ENCODE results near the gene PHLDA3.
"Not testable (repeated sequence)": the region's sequence is repeated elsewhere in the genome, so short reads cannot be mapped to it uniquely, and the experiment has no call there.

The PHLDA3 gene

GRCh38 chr1:201476670-201477344, 7.8 kb upstream of the PHLDA3 start:
- 77 to 81% methylated on average over 6 of the region's 6 CpGs for WGBS, 2 experiments
- Histone ChIP-seq H3K27me3 (ENCODE audit: control insufficient read depth, insufficient read depth, low read length, poor library complexity, severe bottlenecking) (peaks cover 34% of the 10 kb centered on the region), H3K4me3 (ENCODE audit: insufficient read depth, low read depth, low read length) (no peak overlapping the region), H3K36me3 (ENCODE audit: control insufficient read depth, insufficient read depth, low read length) (no peaks in the 10 kb centered on the region), H3K4me1 (ENCODE audit: control insufficient read depth, insufficient read depth, low read length) (peaks cover 22% of the 10 kb centered on the region), H3K9me3 (ENCODE audit: control insufficient read depth, low read length) (no peaks in the 10 kb centered on the region), H3K27ac (ENCODE audit: insufficient read depth, low read depth, low read length, poor library complexity, severe bottlenecking) (no peak overlapping the region)

DNA sequence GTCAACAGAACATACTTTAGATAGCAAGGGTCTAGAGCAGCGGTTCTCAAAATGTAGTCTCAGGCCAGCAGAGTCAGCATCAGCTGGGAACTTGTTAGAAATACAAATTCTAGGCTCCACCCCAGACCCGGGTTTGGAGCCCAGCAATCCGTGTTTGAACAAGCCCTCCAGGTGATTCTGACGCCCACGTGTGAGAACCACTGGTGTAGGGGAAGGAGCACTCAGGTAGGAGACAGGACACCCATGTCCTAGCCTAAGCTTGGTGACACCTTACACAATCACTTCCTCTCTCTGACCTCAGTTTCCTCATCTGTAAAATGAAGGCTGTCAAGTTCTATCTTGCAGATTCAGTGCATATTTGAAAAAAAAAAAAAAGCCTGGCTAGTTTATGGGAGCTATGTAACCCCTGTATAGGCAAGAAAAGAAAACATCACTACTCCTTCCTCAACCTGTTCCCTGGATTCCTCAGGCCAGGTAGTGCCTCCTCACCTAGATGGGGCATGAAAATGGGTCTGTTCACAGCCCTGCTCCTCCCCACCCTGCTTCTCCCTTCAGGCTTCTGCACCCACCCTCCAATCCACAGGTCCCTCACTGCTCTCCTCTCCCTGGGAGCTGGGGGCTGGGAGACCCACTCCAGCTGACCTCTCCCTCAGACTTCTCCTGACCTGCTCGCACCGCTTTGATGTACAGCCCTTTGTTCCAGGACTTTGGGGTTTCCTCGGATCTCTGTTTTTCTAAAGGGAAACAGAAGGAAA, 7.1 kb upstream of the PHLDA3 start:
- H3K27ac ChIP-seq (ENCODE audit: insufficient read depth, low read depth, low read length, poor library complexity, severe bottlenecking) = no peak overlapping the region
- no peak overlapping the region for H3K4me3 ChIP-seq (ENCODE audit: insufficient read depth, low read depth, low read length)
- 79 to 88% methylated on average over 8 of the region's 8 CpGs for WGBS, 2 experiments
- no peaks in the 10 kb centered on the region for H3K9me3 ChIP-seq (ENCODE audit: control insufficient read depth, low read length)
- peaks cover 21% of the 10 kb centered on the region for H3K4me1 ChIP-seq (ENCODE audit: control insufficient read depth, insufficient read depth, low read length)
- no peaks in the 10 kb centered on the region for H3K36me3 ChIP-seq (ENCODE audit: control insufficient read depth, insufficient read depth, low read length)
- peaks cover 34% of the 10 kb centered on the region for H3K27me3 ChIP-seq (ENCODE audit: control insufficient read depth, insufficient read depth, low read length, poor library complexity, severe bottlenecking)

DNA sequence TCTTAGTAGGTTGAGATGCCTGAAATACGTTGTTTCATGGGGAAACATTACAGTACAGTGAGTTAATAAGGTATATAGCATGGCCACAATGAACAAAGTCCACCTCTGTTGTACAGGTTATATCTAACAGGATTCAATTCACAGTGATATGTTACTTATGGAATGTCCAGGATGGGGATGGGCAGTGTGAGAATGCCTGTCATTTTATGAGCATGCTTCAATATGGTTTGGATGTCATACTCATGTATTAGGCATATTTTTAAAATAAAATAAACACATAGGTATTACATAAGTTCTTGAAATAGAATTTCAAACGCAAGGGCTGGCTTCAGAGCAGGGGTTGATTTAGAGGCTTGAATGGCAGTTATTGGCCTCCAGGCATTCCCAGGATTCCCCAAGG, 6.1 kb upstream of the PHLDA3 start:
- H3K36me3 ChIP-seq (ENCODE audit: control insufficient read depth, insufficient read depth, low read length) = no peaks in the 10 kb centered on the region
- WGBS, 2 experiments = 85 to 100% methylated on average over 2 of the region's 2 CpGs
- H3K9me3 ChIP-seq (ENCODE audit: control insufficient read depth, low read length) = no peaks in the 10 kb centered on the region
- peaks cover 15% of the 10 kb centered on the region for H3K4me1 ChIP-seq (ENCODE audit: control insufficient read depth, insufficient read depth, low read length)
- H3K4me3 ChIP-seq (ENCODE audit: insufficient read depth, low read depth, low read length) = no peak overlapping the region
- no peak overlapping the region for H3K27ac ChIP-seq (ENCODE audit: insufficient read depth, low read depth, low read length, poor library complexity, severe bottlenecking)
- H3K27me3 ChIP-seq (ENCODE audit: control insufficient read depth, insufficient read depth, low read length, poor library complexity, severe bottlenecking) = peaks cover 34% of the 10 kb centered on the region

DNA sequence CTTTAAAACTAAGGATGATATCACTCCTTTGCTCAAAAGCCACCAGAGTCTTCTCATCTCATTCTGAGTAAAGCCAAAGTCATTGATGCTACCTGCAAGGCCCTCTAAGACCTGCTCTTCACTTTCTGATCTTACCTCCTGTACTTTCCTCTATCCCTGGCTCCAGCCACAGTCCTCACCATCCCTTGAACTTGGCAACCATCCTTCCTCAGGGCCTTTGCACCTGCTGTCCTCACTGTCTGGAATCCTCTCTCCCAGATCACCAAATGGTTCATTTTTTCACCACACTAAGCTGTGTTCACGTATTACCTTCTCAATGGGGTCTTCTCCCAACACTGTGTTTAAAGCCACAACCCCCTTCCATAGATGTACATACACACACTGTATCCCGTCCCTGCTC, 4.3 kb upstream of the PHLDA3 start:
- no peak overlapping the region for H3K27ac ChIP-seq (ENCODE audit: insufficient read depth, low read depth, low read length, poor library complexity, severe bottlenecking)
- H3K4me3 ChIP-seq (ENCODE audit: insufficient read depth, low read depth, low read length) = no peak overlapping the region
- WGBS, 2 experiments = 92 to 97% methylated on average over 2 of the region's 2 CpGs
- H3K9me3 ChIP-seq (ENCODE audit: control insufficient read depth, low read length) = no peaks in the 10 kb centered on the region
- peaks cover 12% of the 10 kb centered on the region for H3K4me1 ChIP-seq (ENCODE audit: control insufficient read depth, insufficient read depth, low read length)
- no peaks in the 10 kb centered on the region for H3K36me3 ChIP-seq (ENCODE audit: control insufficient read depth, insufficient read depth, low read length)
- H3K27me3 ChIP-seq (ENCODE audit: control insufficient read depth, insufficient read depth, low read length, poor library complexity, severe bottlenecking) = peaks cover 43% of the 10 kb centered on the region

DNA sequence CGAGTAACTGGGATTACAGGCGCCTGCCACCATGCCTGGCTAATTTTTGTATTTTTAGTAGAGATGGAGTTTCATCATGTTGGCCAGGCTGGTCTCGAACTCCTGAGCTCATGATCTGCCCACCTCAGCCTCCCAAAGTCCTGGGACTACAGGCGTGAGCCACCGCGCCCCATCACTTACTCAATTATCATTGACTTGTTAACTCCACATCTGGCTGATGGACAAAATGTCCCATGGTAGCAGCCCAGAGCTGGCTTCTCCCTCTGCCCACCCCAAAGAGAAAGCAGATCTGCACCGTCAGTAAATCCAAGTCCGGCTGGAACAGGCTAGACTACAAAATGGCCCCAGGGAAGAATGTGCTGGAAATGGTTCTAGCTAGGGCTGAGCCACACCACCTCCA, 3.3 kb upstream of the PHLDA3 start:
- not testable (repeated sequence) for H3K36me3 ChIP-seq (ENCODE audit: control insufficient read depth, insufficient read depth, low read length); H3K27ac ChIP-seq (ENCODE audit: insufficient read depth, low read depth, low read length, poor library complexity, severe bottlenecking); H3K4me3 ChIP-seq (ENCODE audit: insufficient read depth, low read depth, low read length); H3K9me3 ChIP-seq (ENCODE audit: control insufficient read depth, low read length)
- Histone ChIP-seq H3K4me1 (ENCODE audit: control insufficient read depth, insufficient read depth, low read length) (peaks cover 13% of the 10 kb centered on the region), H3K27me3 (ENCODE audit: control insufficient read depth, insufficient read depth, low read length, poor library complexity, severe bottlenecking) (peaks cover 52% of the 10 kb centered on the region)
- 90 to 96% methylated on average over 8 of the region's 8 CpGs for WGBS, 2 experiments

- Histone ChIP-seq H3K27me3 (ENCODE audit: control insufficient read depth, insufficient read depth, low read length, poor library complexity, severe bottlenecking) (peaks cover 52% of the 10 kb centered on the region), H3K27ac (ENCODE audit: insufficient read depth, low read depth, low read length, poor library complexity, severe bottlenecking) (no peak overlapping the region), H3K4me3 (ENCODE audit: insufficient read depth, low read depth, low read length) (no peak overlapping the region), H3K4me1 (ENCODE audit: control insufficient read depth, insufficient read depth, low read length) (peaks cover 9% of the 10 kb centered on the region), H3K36me3 (ENCODE audit: control insufficient read depth, insufficient read depth, low read length) (no peaks in the 10 kb centered on the region), H3K9me3 (ENCODE audit: control insufficient read depth, low read length) (no peaks in the 10 kb centered on the region)
- 87 to 89% methylated on average over 3 of the region's 3 CpGs for WGBS, 2 experiments
These were observed 2.8 kb upstream of the PHLDA3 start for GRCh38 chr1:201471772-201472171.

DNA sequence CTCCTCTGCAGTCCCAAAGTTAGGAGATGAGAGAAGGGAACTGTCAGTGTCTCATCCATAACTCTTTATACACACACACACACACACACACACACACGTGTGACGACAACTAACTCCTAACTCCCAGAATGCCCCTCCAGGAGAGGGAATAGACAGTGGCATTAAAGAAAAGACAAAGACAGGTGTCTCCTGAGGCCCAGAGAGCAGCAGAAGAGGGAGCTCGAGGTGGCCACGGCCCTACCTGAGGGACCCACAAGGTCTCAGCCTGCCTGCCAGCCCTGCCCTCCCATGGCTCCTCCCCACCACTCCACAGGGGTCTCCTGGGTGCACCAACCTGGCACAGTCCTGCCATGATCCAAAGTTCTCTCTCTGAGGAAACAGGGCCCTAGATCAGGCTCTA, 1.6 kb upstream of the PHLDA3 start:
- H3K9me3 ChIP-seq (ENCODE audit: control insufficient read depth, low read length) = no peaks in the 10 kb centered on the region
- 70 to 78% methylated on average over 4 of the region's 4 CpGs for WGBS, 2 experiments

DNA sequence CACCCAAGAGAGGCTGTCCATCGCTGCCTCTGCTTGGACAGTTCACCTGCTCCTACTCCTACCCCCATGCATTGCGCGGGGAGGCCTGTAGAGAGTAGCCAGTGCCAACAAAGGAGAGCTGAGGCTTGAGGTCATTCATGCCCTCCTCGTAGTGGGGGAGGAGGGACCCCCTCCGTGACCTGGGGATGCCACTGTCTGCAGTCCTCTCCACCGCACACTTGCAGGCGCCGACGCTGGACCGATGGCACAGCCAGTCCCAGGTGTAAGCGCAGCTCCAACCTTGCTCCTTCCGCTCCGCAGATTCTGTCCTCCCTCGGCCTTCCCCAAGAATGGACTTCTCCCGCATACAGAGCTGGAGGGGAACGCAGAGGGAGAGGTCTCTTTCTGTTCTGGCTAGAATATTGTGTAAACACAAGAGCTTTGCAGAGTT, 672 bp upstream of the PHLDA3 start:
- 8 to 11% methylated on average over 16 of the region's 16 CpGs for WGBS, 2 experiments
- H3K4me3 ChIP-seq (ENCODE audit: insufficient read depth, low read depth, low read length) = peak overlapping the region; percentile 46
- no peak overlapping the region for H3K27ac ChIP-seq (ENCODE audit: insufficient read depth, low read depth, low read length, poor library complexity, severe bottlenecking)
- no peaks in the 10 kb centered on the region for H3K36me3 ChIP-seq (ENCODE audit: control insufficient read depth, insufficient read depth, low read length)
- no peaks in the 10 kb centered on the region for H3K9me3 ChIP-seq (ENCODE audit: control insufficient read depth, low read length)
- H3K4me1 ChIP-seq (ENCODE audit: control insufficient read depth, insufficient read depth, low read length) = peaks cover 3% of the 10 kb centered on the region
- H3K27me3 ChIP-seq (ENCODE audit: control insufficient read depth, insufficient read depth, low read length, poor library complexity, severe bottlenecking) = peaks cover 47% of the 10 kb centered on the region

More for the DNA sequence above, 1.6 kb upstream of the PHLDA3 start:
- Histone ChIP-seq H3K36me3 (ENCODE audit: control insufficient read depth, insufficient read depth, low read length) (no peaks in the 10 kb centered on the region), H3K27ac (ENCODE audit: insufficient read depth, low read depth, low read length, poor library complexity, severe bottlenecking) (no peak overlapping the region), H3K4me1 (ENCODE audit: control insufficient read depth, insufficient read depth, low read length) (peaks cover 3% of the 10 kb centered on the region), H3K27me3 (ENCODE audit: control insufficient read depth, insufficient read depth, low read length, poor library complexity, severe bottlenecking) (peaks cover 49% of the 10 kb centered on the region), H3K4me3 (ENCODE audit: insufficient read depth, low read depth, low read length) (no peak overlapping the region)

- Histone ChIP-seq H3K9me3 (ENCODE audit: control insufficient read depth, low read length) (no peaks in the 10 kb centered on the region), H3K27ac (ENCODE audit: insufficient read depth, low read depth, low read length, poor library complexity, severe bottlenecking) (no peak overlapping the region), H3K4me3 (ENCODE audit: insufficient read depth, low read depth, low read length) (peak overlapping the region; percentile 46), H3K4me1 (ENCODE audit: control insufficient read depth, insufficient read depth, low read length) (peaks cover 3% of the 10 kb centered on the region), H3K36me3 (ENCODE audit: control insufficient read depth, insufficient read depth, low read length) (no peaks in the 10 kb centered on the region), H3K27me3 (ENCODE audit: control insufficient read depth, insufficient read depth, low read length, poor library complexity, severe bottlenecking) (peaks cover 47% of the 10 kb centered on the region)
- 1 to 2% methylated on average over 44 of the region's 44 CpGs for whole genome bisulfite sequencing, 2 experiments
These were observed 516 bp downstream of the PHLDA3 start for GRCh38 chr1:201468501-201468843.

- H3K27me3 ChIP-seq (ENCODE audit: control insufficient read depth, insufficient read depth, low read length, poor library complexity, severe bottlenecking) = peaks cover 41% of the 10 kb centered on the region
- no peak overlapping the region for H3K27ac ChIP-seq (ENCODE audit: insufficient read depth, low read depth, low read length, poor library complexity, severe bottlenecking)
- H3K9me3 ChIP-seq (ENCODE audit: control insufficient read depth, low read length) = no peaks in the 10 kb centered on the region
- 87 to 92% methylated on average over 3 of the region's 3 CpGs for WGBS, 2 experiments
- H3K36me3 ChIP-seq (ENCODE audit: control insufficient read depth, insufficient read depth, low read length) = no peaks in the 10 kb centered on the region
- peaks cover 3% of the 10 kb centered on the region for H3K4me1 ChIP-seq (ENCODE audit: control insufficient read depth, insufficient read depth, low read length)
- no peak overlapping the region for H3K4me3 ChIP-seq (ENCODE audit: insufficient read depth, low read depth, low read length)
These were observed 2.5 kb downstream of the PHLDA3 start for GRCh38 chr1:201466492-201466891.

All from ectodermal cell (in vitro differentiated cells).